Left lung (tissue), 10 donors: ENCODE measurements around the gene DNM3. TPM values are rescaled to one million over a fixed set of nuclear protein-coding genes. Genes with fewer than 3 reads are reported as not detected.

Experiments used
- ATAC-seq: fragments of 200-7000 bp; cut with Tn5 transposase; one replicate; pipeline ENCODE4 v1.9.1; 2020; ENCODE audit warnings: moderate library complexity
- DNase-seq, 4 donors: peaks; one replicate each; pipeline ENCODE4 v3.0.0-alpha.2; 2013 to 2020
- H3K27ac ChIP-seq, 2 donors: fragments of 200-600 bp; sonication (generic) in 1 of 2; one replicate each; pipeline versions ENCODE4 v1.5.0 to v1.8.0; 2020 to 2021
- H3K27me3 ChIP-seq, 2 donors: fragments of 200-600 bp; sonication (generic) in 1 of 2; one replicate each; pipeline versions ENCODE4 v1.5.0 to v1.8.0; 2020 to 2021
- H3K36me3 ChIP-seq, 2 donors: fragments of 200-600 bp; sonication (generic) in 1 of 2; one replicate each; pipeline versions ENCODE4 v1.5.0 to v1.8.0; 2020 to 2021
- H3K4me1 ChIP-seq, 2 donors: fragments of 200-600 bp; one replicate each; pipeline ENCODE4 v1.8.0; 2021
- H3K4me3 ChIP-seq, 2 donors: fragments of 200-600 bp; sonication (generic) in 1 of 2; one replicate each; pipeline versions ENCODE4 v1.5.0 to v1.8.0; 2020 to 2021; ENCODE audit warnings: mild to moderate bottlenecking in 1 of 2
- H3K9me3 ChIP-seq, 2 donors: fragments of 200-600 bp; sonication (generic) in 1 of 2; one replicate each; pipeline versions ENCODE4 v1.5.0 to v1.8.0; 2020 to 2021
- intact Hi-C, 2 donors: fragments of 100-400 bp; cut with DNase I; formaldehyde crosslinking; loops; one replicate each; pipeline versions ENCODE4 v1.11.2 to v1.14.2; 2022
- polyA plus RNA-seq, 6 donors: library from polyadenylated mRNA; unstranded; fragments of 120-200 nt; gene quantifications; one replicate each; pipeline ENCODE4 v1.2.1, GENCODE V29; 2013; ENCODE audit not compliant: insufficient read length in 6 of 6
- total RNA-seq, 2 donors: library from RNA; stranded (reverse); fragmentation: NEBNext Ultra II Directional; extraction: Animal tissue kit (Norgen Biotek cat#: 25700); gene quantifications; one replicate each; pipeline ENCODE4 v1.2.1, GENCODE V29; 2021
- TF ChIP-seq, protein P1 (sequence below), 2 donors: fragments of 200-600 bp; sonication (generic) in 1 of 2; IDR thresholded peaks; one replicate each; pipeline versions ENCODE4 v1.5.0 to v1.8.0; 2021; ENCODE audit warnings: antibody characterized with exemption in 2 of 2
- donor health status: DM: no; HTN: yes; CAD: no.
- donor health status: DM: no; HTN: no; CAD: no.

DNM3 gene
- total and polyA plus RNA-seq, 8 donors = 5.2 to 7.7 (median 6.3) TPM

DNA sequence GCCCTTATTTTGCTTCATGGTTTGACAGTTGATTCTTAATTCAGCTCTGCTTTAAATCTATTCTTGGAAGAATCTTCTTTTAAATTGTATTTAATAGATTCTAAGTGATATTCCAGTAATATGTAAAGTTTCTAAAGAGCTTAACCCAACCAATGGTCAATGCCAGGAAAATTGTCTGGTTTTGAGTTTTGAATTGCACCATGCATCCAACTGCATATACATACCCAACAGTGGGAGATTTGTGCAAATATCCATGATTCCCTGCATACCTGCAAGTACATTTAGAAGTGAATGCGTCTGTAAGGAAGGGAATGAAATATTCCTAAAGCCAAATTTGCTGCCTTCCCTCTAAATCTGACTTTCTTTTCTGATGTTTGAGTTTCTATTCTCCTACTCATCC lies 543.4 kb downstream of the DNM3 start:
- TF ChIP-seq, protein P1, sequence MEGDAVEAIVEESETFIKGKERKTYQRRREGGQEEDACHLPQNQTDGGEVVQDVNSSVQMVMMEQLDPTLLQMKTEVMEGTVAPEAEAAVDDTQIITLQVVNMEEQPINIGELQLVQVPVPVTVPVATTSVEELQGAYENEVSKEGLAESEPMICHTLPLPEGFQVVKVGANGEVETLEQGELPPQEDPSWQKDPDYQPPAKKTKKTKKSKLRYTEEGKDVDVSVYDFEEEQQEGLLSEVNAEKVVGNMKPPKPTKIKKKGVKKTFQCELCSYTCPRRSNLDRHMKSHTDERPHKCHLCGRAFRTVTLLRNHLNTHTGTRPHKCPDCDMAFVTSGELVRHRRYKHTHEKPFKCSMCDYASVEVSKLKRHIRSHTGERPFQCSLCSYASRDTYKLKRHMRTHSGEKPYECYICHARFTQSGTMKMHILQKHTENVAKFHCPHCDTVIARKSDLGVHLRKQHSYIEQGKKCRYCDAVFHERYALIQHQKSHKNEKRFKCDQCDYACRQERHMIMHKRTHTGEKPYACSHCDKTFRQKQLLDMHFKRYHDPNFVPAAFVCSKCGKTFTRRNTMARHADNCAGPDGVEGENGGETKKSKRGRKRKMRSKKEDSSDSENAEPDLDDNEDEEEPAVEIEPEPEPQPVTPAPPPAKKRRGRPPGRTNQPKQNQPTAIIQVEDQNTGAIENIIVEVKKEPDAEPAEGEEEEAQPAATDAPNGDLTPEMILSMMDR (IDR thresholded peaks at IDR 0.05) = no peak
- no peak for ATAC-seq

DNA sequence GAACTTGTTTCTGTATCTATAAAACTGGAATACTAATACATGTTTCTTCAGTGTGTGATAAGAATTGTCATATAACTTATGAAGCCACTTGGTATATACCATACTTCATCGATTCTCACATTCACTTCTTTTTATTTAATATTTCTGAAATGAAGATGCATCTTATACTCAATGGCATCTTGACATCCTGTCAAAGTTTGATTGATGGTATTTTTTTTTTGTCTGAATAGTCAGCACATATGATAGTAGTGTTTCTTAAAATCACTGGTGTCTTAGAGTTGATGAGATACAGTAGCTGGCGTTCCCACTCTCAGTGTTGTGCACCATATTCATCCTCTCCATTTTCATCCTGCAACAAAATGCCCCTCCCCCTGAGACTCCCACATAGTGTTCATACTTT lies 544.7 kb downstream of the DNM3 start:
- Histone ChIP-seq H3K9me3 (no peaks in the 10 kb centered on the region), H3K27me3 (no peaks in the 10 kb centered on the region), H3K36me3 (no peaks in the 10 kb centered on the region), H3K4me1 (peaks cover 0 to 1% of the 10 kb centered on the region in 2 donors), H3K27ac (no peak overlapping the region), H3K4me3 (no peak overlapping the region)
- no peak for ATAC-seq
- intact Hi-C loops = no loop called here
- TF ChIP-seq, protein P1 (IDR thresholded peaks at IDR 0.05) = no peak
- DNase-seq = no peak

More for the DNA sequence above, 543.4 kb downstream of the DNM3 start:
- Histone ChIP-seq H3K4me1 (peaks cover 0 to 7% of the 10 kb centered on the region in 2 donors), H3K27ac (no peak overlapping the region), H3K27me3 (no peaks in the 10 kb centered on the region), H3K36me3 (no peaks in the 10 kb centered on the region), H3K4me3 (no peak overlapping the region), H3K9me3 (no peaks in the 10 kb centered on the region)
- intact Hi-C loops = no loop called here
- DNase-seq = no peak

DNA sequence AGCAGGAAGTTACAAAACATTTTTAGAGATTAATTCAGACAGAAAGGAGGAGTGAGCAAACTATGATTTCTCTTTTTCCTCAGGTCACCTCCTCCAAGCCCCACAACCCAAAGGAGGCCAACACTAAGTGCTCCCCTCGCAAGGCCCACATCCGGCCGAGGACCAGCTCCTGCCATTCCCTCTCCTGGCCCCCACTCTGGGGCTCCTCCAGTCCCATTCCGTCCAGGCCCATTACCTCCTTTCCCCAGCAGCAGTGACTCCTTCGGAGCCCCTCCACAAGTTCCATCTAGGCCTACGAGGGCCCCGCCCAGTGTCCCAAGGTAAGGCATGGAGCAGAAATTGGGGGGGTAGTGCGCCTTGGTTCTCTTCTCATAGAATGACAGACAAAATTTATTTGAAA lies 547.2 kb downstream of the DNM3 start:
- Histone ChIP-seq H3K4me1 (peaks cover 0 to under 1% of the 10 kb centered on the region in 2 donors), H3K27ac (no peak overlapping the region), H3K27me3 (no peaks in the 10 kb centered on the region), H3K9me3 (no peaks in the 10 kb centered on the region), H3K4me3 (no peak overlapping the region), H3K36me3 (no peaks in the 10 kb centered on the region)
- TF ChIP-seq, protein P1 (IDR thresholded peaks at IDR 0.05) = no peak
- intact Hi-C loops = no loop called here
- DNase-seq (no peak), ATAC-seq (no peak)

DNA sequence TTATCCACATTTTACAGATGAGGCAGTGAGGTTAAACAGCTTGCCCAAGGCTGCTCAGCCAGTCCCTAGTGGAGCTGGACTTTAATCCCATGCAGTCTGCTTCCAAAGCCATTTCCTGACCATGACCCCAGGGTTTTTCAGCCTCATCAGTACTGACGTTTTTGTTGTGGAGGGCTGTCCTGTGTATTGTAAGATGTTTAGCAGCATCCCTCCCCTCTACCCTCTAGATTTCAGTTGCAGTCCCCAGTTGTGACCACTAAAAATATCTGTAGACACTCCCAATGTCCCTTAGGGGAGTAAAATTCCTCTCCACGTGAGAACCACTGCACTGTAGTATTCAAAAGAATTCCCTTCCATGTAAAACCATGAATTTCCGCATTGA lies 549.0 kb downstream of the DNM3 start:
- Histone ChIP-seq H3K4me3 (no peak overlapping the region), H3K9me3 (no peaks in the 10 kb centered on the region), H3K36me3 (no peaks in the 10 kb centered on the region), H3K27me3 (no peaks in the 10 kb centered on the region), H3K4me1 (peaks cover 8 to 14% of the 10 kb centered on the region in 2 donors), H3K27ac (peak overlapping the region; percentile 37 to 57)
- intact Hi-C loops = no loop called here
- no peak for DNase-seq
- TF ChIP-seq, protein P1 (IDR thresholded peaks at IDR 0.05) = no peak
- ATAC-seq = no peak

DNA sequence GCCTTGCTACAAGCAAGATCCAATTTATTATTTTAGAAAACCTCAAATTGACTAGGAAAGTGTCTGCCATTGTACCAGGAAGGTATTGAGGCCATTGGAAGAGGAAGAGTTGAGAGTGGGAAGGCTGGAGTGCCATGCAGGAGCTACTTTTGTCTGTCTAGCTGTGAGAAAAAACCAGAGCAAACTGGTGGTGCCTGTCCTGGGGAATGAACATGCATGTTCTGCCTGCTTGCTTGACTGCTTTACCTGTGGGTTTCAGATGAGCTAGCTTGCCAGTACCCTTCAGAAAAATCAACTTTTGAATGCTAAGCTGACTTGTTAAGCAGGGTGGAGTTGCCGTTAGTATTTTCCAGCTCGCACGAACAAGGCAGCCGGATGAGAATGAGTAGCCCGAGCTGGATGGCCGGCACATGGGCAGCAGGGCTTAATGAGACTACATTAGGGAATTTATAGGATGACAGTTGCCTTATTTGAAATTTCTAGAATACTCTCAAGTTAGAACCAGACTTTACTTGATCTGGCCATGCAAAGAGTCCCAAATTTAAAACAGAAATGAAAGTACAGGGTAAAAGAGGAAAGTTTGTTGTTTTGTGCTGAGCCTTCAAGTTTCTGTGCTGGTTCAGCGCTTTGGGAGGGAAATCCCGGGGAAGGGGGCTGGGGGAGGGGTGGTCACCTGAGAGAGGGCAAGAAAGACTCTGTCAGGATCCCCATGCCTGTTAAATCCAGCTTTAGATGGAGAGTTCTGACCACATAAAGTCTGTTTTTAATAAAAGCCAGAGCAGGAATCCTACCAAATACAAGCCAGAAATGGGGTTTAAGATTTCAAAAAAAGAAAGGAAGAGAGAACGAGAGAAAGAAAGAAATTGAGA lies 549.6 kb downstream of the DNM3 start:
- no peaks in the 10 kb centered on the region for H3K27me3 ChIP-seq
- intact Hi-C loops = no loop called here
- H3K27ac ChIP-seq = peak overlapping the region; percentile 37 to 57
- no peaks in the 10 kb centered on the region for H3K36me3 ChIP-seq
- TF ChIP-seq, protein P1 (IDR thresholded peaks at IDR 0.05) = no peak
- peaks cover 8 to 14% of the 10 kb centered on the region in 2 donors for H3K4me1 ChIP-seq
- DNase-seq (peak in 1 of 4 donors; percentile 49), ATAC-seq (peak; percentile 60)
- no peaks in the 10 kb centered on the region for H3K9me3 ChIP-seq
- no peak overlapping the region for H3K4me3 ChIP-seq
